Myocyte (in vitro differentiated cells): Measurements from ENCODE around the gene RPA3. TPM values are rescaled to one million over a fixed set of nuclear protein-coding genes. Genes with fewer than 3 reads are reported as not detected.

ENCODE experiments used
- DNase-seq: peaks from one replicate; pipeline ENCODE4 v3.0.0-alpha.2; 2012; ENCODE audit warnings: low read depth
- total RNA-seq: library from RNA; depleted of rRNA; stranded (reverse); fragments of >200 nt; gene quantifications from 2 replicates; pipeline ENCODE4 v1.2.3, GENCODE V29; 2014

Gene RPA3
- total RNA-seq, 1 donor from 2014 or later: 17.7 TPM

- DNase-seq: no peak
Measured at GRCh38 chr7:7654964-7655715, 63.3 kb downstream of the RPA3 start.

- DNase-seq: peak; percentile 17
Measured at GRCh38 chr7:7653593-7654187, 64.7 kb downstream of the RPA3 start.

GRCh38 chr7:7652798-7653540, 65.4 kb downstream of the RPA3 start:
- DNase-seq: no peak

GRCh38 chr7:7651479-7651878, 66.9 kb downstream of the RPA3 start:
- no peak for DNase-seq

GRCh38 chr7:7650682-7651206, 67.7 kb downstream of the RPA3 start:
- DNase-seq: no peak

GRCh38 chr7:7647495-7648036, 70.8 kb downstream of the RPA3 start:
- no peak for DNase-seq

- no peak for DNase-seq
Measured at GRCh38 chr7:7642081-7642480, 76.3 kb downstream of the RPA3 start.

- no peak for DNase-seq
Measured at GRCh38 chr7:7641129-7641663, 77.2 kb downstream of the RPA3 start.

GRCh38 chr7:7640221-7641128, 77.9 kb downstream of the RPA3 start, which contains the start of gene UMAD1:
Gene UMAD1 (plus strand): TSS chr7:7640752. CDS start chr7:7673372, 32,620 bp downstream.
- peak; percentile 100 for DNase-seq

GRCh38 chr7:7639847-7640220, 78.6 kb downstream of the RPA3 start:
- DNase-seq: peak; percentile 20

GRCh38 chr7:7639421-7639820, 79.0 kb downstream of the RPA3 start:
- DNase-seq: peak; percentile 7

- DNase-seq: no peak
Measured at GRCh38 chr7:7630626-7631329, 87.6 kb downstream of the RPA3 start.

GRCh38 chr7:7628476-7628875, 89.9 kb downstream of the RPA3 start:
- DNase-seq: no peak

GRCh38 chr7:7620644-7621210, 97.7 kb downstream of the RPA3 start:
- no peak for DNase-seq

- no peak for DNase-seq
Measured at GRCh38 chr7:7620236-7620635, 98.2 kb downstream of the RPA3 start.

GRCh38 chr7:7618410-7618809, 100.0 kb downstream of the RPA3 start:
- DNase-seq: no peak

- DNase-seq: no peak
Measured at GRCh38 chr7:7617550-7617949, 100.9 kb downstream of the RPA3 start.

- no peak for DNase-seq
Measured at GRCh38 chr7:7614018-7614741, 104.2 kb downstream of the RPA3 start.

- DNase-seq: no peak
Measured at GRCh38 chr7:7613210-7613609, 105.2 kb downstream of the RPA3 start.
